Neural cell (in vitro differentiated cells): Measurements from ENCODE around the gene LARGE1. TPM values are rescaled to one million over a fixed set of nuclear protein-coding genes. Genes with fewer than 3 reads are reported as not detected.

Experiments used
- H2AFZ ChIP-seq: fragments of 200-600, 300-800 bp; sonication (generic), shearing (Covaris generic); 2 replicates; pipeline ENCODE4 v1.6.0; 2014; ENCODE audit warnings: low read depth, mild to moderate bottlenecking, antibody characterized with exemption, low read length, moderate library complexity
- H3F3A ChIP-seq: fragments of 200-600 bp; shearing (Covaris generic); 2 replicates; pipeline ENCODE4 v1.6.1; 2016; ENCODE audit warnings: mild to moderate bottlenecking, moderate library complexity, mixed read lengths, antibody characterized with exemption, low read length; ENCODE audit not compliant: insufficient read depth, poor library complexity, severe bottlenecking
- H3K27ac ChIP-seq: fragments of 200-600, 300-800 bp; sonication (generic), shearing (Covaris generic); 2 replicates; pipeline ENCODE4 v1.5.1; 2014; ENCODE audit warnings: mild to moderate bottlenecking, low read length, moderate library complexity
- H3K27me3 ChIP-seq: fragments of 300-800, 200-600 bp; sonication (generic), shearing (Covaris generic); 2 replicates; pipeline ENCODE4 v1.6.0; 2014; ENCODE audit warnings: mild to moderate bottlenecking, low read depth, low read length, moderate library complexity; ENCODE audit not compliant: insufficient read depth
- H3K36me3 ChIP-seq: fragments of 300-800, 200-600 bp; sonication (generic), shearing (Covaris generic); 2 replicates; pipeline ENCODE4 v1.5.1; 2014; ENCODE audit warnings: mild to moderate bottlenecking, antibody characterized with exemption, low read length, moderate library complexity; ENCODE audit not compliant: insufficient read depth
- H3K4me2 ChIP-seq: fragments of 300-800, 200-600 bp; sonication (generic), shearing (Covaris generic); 2 replicates; pipeline ENCODE4 v1.6.0; 2014; ENCODE audit warnings: mild to moderate bottlenecking, low read length
- H3K4me3 ChIP-seq: fragments of 300-800, 200-600 bp; sonication (generic), shearing (Covaris generic); 2 replicates; pipeline ENCODE4 v1.5.1; 2014; ENCODE audit warnings: mild to moderate bottlenecking, low read length, moderate library complexity
- H3K79me2 ChIP-seq: fragments of 200-600 bp; shearing (Covaris generic); replicated peaks from 2 replicates; pipeline ENCODE4 v1.6.0; 2014; ENCODE audit warnings: mild to moderate bottlenecking, low read length, moderate library complexity; ENCODE audit not compliant: insufficient read depth
- H3K9ac ChIP-seq: fragments of 300-800, 200-600 bp; sonication (generic), shearing (Covaris generic); 2 replicates; pipeline ENCODE4 v1.6.1; 2016; ENCODE audit warnings: mild to moderate bottlenecking, low read length, mixed read lengths
- H3K9me2 ChIP-seq: fragments of 200-600 bp; shearing (Covaris generic); 2 replicates; pipeline ENCODE4 v1.6.1; 2016; ENCODE audit warnings: mild to moderate bottlenecking, low read length, mixed read lengths; ENCODE audit not compliant: insufficient read depth
- H3K9me3 ChIP-seq: fragments of 200-600, 300-800 bp; sonication (generic), shearing (Covaris generic); 2 replicates; pipeline ENCODE4 v1.6.1; 2016; ENCODE audit warnings: mild to moderate bottlenecking, mixed run types, low read length, moderate library complexity, mixed read lengths
- H4K20me1 ChIP-seq: fragments of 200-600 bp; shearing (Covaris generic); 2 replicates; pipeline ENCODE4 v1.6.1; 2016; ENCODE audit warnings: mild to moderate bottlenecking, mixed run types; ENCODE audit not compliant: insufficient read depth
- CTCF ChIP-seq: fragments of 450-650 bp; IDR thresholded peaks from 2 replicates; pipeline ENCODE4 v1.5.1; 2014; ENCODE audit warnings: antibody characterized with exemption, mild to moderate bottlenecking, moderate library complexity; ENCODE audit not compliant: poor library complexity, severe bottlenecking
- EP300 ChIP-seq: fragments of 450-650 bp; conservative IDR thresholded peaks from 2 replicates; pipeline ENCODE4 v1.6.1; 2014; ENCODE audit warnings: antibody characterized with exemption, mild to moderate bottlenecking, moderate library complexity; ENCODE audit not compliant: poor library complexity, severe bottlenecking
- EZH2 ChIP-seq: fragments of 200-600, 300-800 bp; shearing (Covaris generic), sonication (generic); IDR thresholded peaks from 2 replicates; pipeline ENCODE4 v1.6.1; 2014; ENCODE audit warnings: antibody characterized with exemption, low read length, borderline replicate concordance, mild to moderate bottlenecking; ENCODE audit not compliant: insufficient read depth, poor library complexity, severe bottlenecking
- MXI1 ChIP-seq: fragments of 450-650 bp; conservative IDR thresholded peaks from 2 replicates; pipeline ENCODE4 v1.6.1; 2014; ENCODE audit warnings: antibody characterized with exemption, mild to moderate bottlenecking; ENCODE audit not compliant: poor library complexity, severe bottlenecking
- POLR2AphosphoS5 ChIP-seq: IDR thresholded peaks from 2 replicates; pipeline ENCODE4 v1.6.1; 2012
- RAD21 ChIP-seq: fragments of 450-650 bp; conservative IDR thresholded peaks from 2 replicates; pipeline ENCODE4 v1.6.1; 2014; ENCODE audit warnings: antibody characterized with exemption, mild to moderate bottlenecking, moderate library complexity
- REST ChIP-seq: IDR thresholded peaks from 2 replicates; pipeline ENCODE4 v1.6.1; 2012; ENCODE audit warnings: borderline replicate concordance
- SMC3 ChIP-seq: fragments of 450-650 bp; conservative IDR thresholded peaks from 2 replicates; pipeline ENCODE4 v1.6.1; 2014; ENCODE audit warnings: antibody characterized with exemption, mild to moderate bottlenecking, moderate library complexity; ENCODE audit not compliant: poor library complexity
- TAF1 ChIP-seq: IDR thresholded peaks from 2 replicates; pipeline ENCODE4 v1.6.1; 2012; ENCODE audit warnings: low read depth
- polyA plus RNA-seq: library from polyadenylated mRNA; depleted of rRNA; stranded (reverse); fragments of >200 nt; gene quantifications from 2 replicates; pipeline ENCODE4 v1.2.3, GENCODE V29; 2014

LARGE1 gene
- polyA plus RNA-seq, 1 donor from 2014 or later: 27.5 TPM

GRCh38 chr22:33572086-33572485, 348.2 kb downstream of the LARGE1 start:
- Histone ChIP-seq H3K4me2 (no peak overlapping the region), H3F3A (peaks cover 6% of the 10 kb centered on the region), H3K36me3 (no peaks in the 10 kb centered on the region), H3K27me3 (no peaks in the 10 kb centered on the region), H3K9me2 (no peaks in the 10 kb centered on the region), H3K27ac (no peak overlapping the region), H4K20me1 (no peaks in the 10 kb centered on the region), H3K79me2 (no peaks in the 10 kb centered on the region), H2AFZ (no peak overlapping the region), H3K9me3 (no peaks in the 10 kb centered on the region), H3K4me3 (no peak overlapping the region), H3K9ac (no peak overlapping the region)
- no peak for TF ChIP-seq SMC3
- no peak for TF ChIP-seq REST
- TF ChIP-seq TAF1: no peak
- TF ChIP-seq MXI1: no peak
- no peak for TF ChIP-seq EZH2
- TF ChIP-seq RAD21: no peak
- TF ChIP-seq POLR2AphosphoS5: no peak
- TF ChIP-seq CTCF: no peak
- no peak for TF ChIP-seq EP300

- Histone ChIP-seq H3K9me3 (no peaks in the 10 kb centered on the region), H3K9me2 (no peaks in the 10 kb centered on the region), H3K4me2 (no peak overlapping the region), H3K4me3 (no peak overlapping the region), H3K27ac (no peak overlapping the region), H3K27me3 (no peaks in the 10 kb centered on the region), H3K36me3 (no peaks in the 10 kb centered on the region), H3F3A (peaks cover 6% of the 10 kb centered on the region), H3K79me2 (no peaks in the 10 kb centered on the region), H3K9ac (no peak overlapping the region), H4K20me1 (no peaks in the 10 kb centered on the region), H2AFZ (no peak overlapping the region)
- TF ChIP-seq EP300 (no peak), POLR2AphosphoS5 (no peak), EZH2 (no peak), TAF1 (no peak), CTCF (no peak)
Observed at GRCh38 chr22:33570110-33570509, 350.2 kb downstream of the LARGE1 start.
